Activated CD4-positive, alpha-beta memory T cell treated with anti-CD3 and anti-CD28 coated beads for 36 hours (primary cell): ENCODE data around the gene STOM. TPM values are rescaled to one million over a fixed set of nuclear protein-coding genes. Genes with fewer than 3 reads are reported as not detected.
"Not testable (repeated sequence)": the region's sequence is repeated elsewhere in the genome, so short reads cannot be mapped to it uniquely, and the experiment has no call there.

Source experiments
- CTCF ChIA-PET: fragments of 350-600 bp; sonication (Branson Sonifier 250); formaldehyde crosslinking; loops from one replicate; lab custom pipeline; 2021; ENCODE audit warnings: antibody characterized with exemption, inconsistent platforms; lab: Charles Lee
- POLR2A ChIA-PET: fragments of 350-600 bp; sonication (Branson Sonifier 250); formaldehyde crosslinking; loops from one replicate; lab custom pipeline; 2021; ENCODE audit warnings: antibody characterized with exemption; lab: Charles Lee
- DNase-seq: peaks from one replicate; pipeline ENCODE4 v3.0.0-alpha.2; 2020
- H3K27ac Mint-ChIP-seq: one replicate; pipeline ENCODE4 v1.8.0; 2021; ENCODE audit warnings: mixed read lengths
- H3K27me3 Mint-ChIP-seq: one replicate; pipeline ENCODE4 v1.8.0; 2021; ENCODE audit warnings: mixed read lengths
- H3K36me3 Mint-ChIP-seq: one replicate; pipeline ENCODE4 v1.8.0; 2021; ENCODE audit warnings: mixed read lengths
- H3K4me1 Mint-ChIP-seq: one replicate; pipeline ENCODE4 v1.8.0; 2021; ENCODE audit warnings: low read depth, mixed read lengths
- H3K4me3 Mint-ChIP-seq: one replicate; pipeline ENCODE4 v1.8.0; 2021; ENCODE audit warnings: mild to moderate bottlenecking, mixed read lengths
- H3K9me3 Mint-ChIP-seq: one replicate; pipeline ENCODE4 v1.8.0; 2021; ENCODE audit warnings: mixed read lengths
- intact Hi-C: fragments of 100-400 bp; cut with micrococcal nuclease; formaldehyde crosslinking; loops from one replicate; pipeline ENCODE4 v1.15.1; 2023
- total RNA-seq, 2 experiments: library from RNA; stranded (reverse); gene quantifications; one replicate each; pipeline ENCODE4 v1.2.3, GENCODE V29; 2021

STOM gene
- 10 to 100 TPM; 49.8 to 51.9 TPM for total RNA-seq

DNA sequence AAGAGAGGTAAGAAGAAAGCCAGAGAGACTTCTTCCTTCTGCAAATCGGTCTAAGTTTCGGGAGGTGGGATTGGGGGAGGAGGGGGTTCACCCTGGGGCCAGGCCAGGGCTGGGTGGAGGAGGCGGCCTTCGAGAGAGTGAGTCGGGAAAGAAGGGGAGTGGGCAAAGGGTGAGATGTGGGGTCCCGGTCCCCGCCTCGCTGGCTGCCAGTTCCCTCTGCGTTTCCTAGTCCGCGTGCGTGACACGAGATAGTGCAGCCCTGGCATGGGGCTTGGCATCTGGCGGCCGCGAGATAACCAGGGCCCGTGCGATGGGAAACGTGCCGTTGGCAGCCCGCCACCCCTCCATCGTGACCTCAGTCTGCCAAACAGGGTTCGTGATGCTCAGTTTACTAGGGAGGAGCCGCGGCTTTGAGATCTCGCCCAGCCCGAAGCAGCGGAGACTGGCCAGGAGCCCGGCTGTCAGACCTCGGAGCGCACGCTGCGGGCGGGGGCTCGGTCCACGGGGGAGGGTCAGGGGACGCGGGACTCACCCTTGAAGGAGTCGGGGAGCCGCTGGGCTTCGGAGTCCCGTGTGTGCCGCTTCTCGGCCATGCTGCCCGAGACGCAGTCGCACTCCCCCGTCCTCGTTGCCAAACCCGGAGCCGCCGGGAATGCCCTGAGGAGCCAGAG, at the start of gene STOM:
TSS of gene STOM (minus strand) at position 656 of the 671 bp plus-strand sequence. CDS start at position 593, 63 bp downstream.
- POLR2A ChIA-PET: interaction anchor here (1.0 to 1.8 kb wide), 3 partner anchors 11 to 16 kb away, joined by 3 to 7 read pairs (median 6); no protein-coding TSS in a partner anchor
- intact Hi-C loops: loop anchor here (1.0 to 10.0 kb wide), 5 partner anchors 16 to 1855 kb away; partner anchors contain the start of genes CNTRL and RAB14
- Mint-ChIP-seq H3K36me3 (peaks cover 9% of the 10 kb centered on the region), H3K9me3 (no peaks in the 10 kb centered on the region), H3K4me1 (peaks cover 58% of the 10 kb centered on the region), H3K27ac (peak within 1 kb of the TSS; percentile 99), H3K4me3 (peak within 1 kb of the TSS; percentile 93), H3K27me3 (no peaks in the 10 kb centered on the region)
- CTCF ChIA-PET: interaction anchor here (0.7 to 1.4 kb wide), 6 partner anchors 11 to 156 kb away, joined by 3 to 12 read pairs (median 4); no protein-coding TSS in a partner anchor
- peak; percentile 79 for DNase-seq

DNA sequence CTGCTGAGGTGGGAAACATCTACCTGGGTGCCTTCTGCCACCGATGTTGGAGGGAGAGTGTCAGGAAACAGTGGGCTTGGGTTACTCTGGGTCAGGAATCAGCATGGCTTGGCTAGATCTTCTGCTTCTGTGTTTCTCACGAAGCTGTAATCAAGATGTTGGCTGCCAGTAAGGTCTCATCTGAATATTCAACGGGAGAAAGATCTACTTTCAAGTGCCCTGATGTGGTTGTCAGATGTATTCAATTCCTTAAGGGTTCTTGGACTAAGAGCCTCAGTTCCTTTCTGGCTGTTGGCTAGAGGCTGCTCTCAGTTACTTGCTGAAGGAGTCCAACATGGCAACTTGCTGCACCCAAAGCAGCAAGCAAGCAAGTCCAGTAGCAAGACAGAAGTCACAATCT, 41.9 kb upstream of the STOM start:
- Mint-ChIP-seq H3K36me3 (no peaks in the 10 kb centered on the region), H3K4me1 (no peaks in the 10 kb centered on the region), H3K9me3 (no peaks in the 10 kb centered on the region), H3K27me3 (peaks cover 1% of the 10 kb centered on the region), H3K27ac (no peak overlapping the region), H3K4me3 (no peak overlapping the region)
- CTCF ChIA-PET: no interaction called here
- POLR2A ChIA-PET: no interaction called here
- intact Hi-C loops: no loop called here
- DNase-seq: no peak

DNA sequence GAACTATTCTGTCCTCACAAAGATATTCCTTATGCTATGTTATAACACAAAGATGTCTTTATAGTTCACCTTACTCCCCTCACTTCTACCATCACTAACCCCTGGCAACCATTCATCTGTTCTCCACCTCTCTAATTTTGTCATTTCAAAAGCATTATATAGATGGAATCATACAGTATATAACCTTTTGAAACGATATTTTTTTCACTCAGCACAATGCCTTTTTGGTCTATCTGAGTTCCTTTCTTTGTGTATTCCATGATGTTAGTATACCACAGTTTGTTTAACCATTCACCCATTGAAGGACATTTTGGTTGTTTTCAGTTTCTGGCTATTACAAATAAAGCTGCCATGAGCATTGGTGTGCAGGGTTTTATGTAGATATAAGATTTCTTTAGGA, 35.8 kb upstream of the STOM start:
- Mint-ChIP-seq H3K36me3 (peaks cover 2% of the 10 kb centered on the region), H3K4me3 (no peak overlapping the region), H3K9me3 (peaks cover 5% of the 10 kb centered on the region), H3K4me1 (no peaks in the 10 kb centered on the region), H3K27me3 (no peaks in the 10 kb centered on the region), H3K27ac (no peak overlapping the region)
- ChIA-PET POLR2A (no interaction called here), CTCF (interaction anchor here (23.5 kb wide), 1 partner anchor 86 kb away, joined by 486 read pairs; no protein-coding TSS in a partner anchor)
- no peak for DNase-seq
- intact Hi-C loops: no loop called here

DNA sequence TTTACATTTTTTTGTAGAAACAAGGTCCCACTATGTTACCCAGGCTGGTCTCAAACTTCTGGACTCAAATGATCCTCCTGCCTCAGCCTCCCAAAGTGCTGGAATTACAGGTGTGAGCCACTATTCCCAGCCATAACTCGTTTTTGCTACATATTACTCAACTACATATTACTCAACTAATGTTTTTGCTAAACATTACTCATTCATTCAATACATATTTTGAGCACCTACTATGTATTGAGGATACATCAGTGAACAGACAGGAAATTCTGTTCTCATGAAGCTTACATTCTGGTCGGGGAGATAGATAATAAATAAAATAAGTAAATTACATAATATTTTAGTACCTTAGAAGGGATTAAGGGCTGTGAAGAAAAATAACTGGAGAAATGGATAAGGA, 34.9 kb upstream of the STOM start:
- Mint-ChIP-seq H3K4me3 (no peak overlapping the region), H3K36me3 (peaks cover 2% of the 10 kb centered on the region), H3K27ac (no peak overlapping the region), H3K27me3 (no peaks in the 10 kb centered on the region), H3K9me3 (peaks cover 5% of the 10 kb centered on the region), H3K4me1 (no peaks in the 10 kb centered on the region)
- DNase-seq: no peak
- CTCF ChIA-PET: interaction anchor here (1.0 to 23.5 kb wide), 2 partner anchors 85 to 182 kb away, joined by 3 to 486 read pairs; no protein-coding TSS in a partner anchor
- POLR2A ChIA-PET: no interaction called here
- intact Hi-C loops: loop anchor here (5.0 kb wide), 1 partner anchor 193 kb away; no protein-coding TSS in a partner anchor

DNA sequence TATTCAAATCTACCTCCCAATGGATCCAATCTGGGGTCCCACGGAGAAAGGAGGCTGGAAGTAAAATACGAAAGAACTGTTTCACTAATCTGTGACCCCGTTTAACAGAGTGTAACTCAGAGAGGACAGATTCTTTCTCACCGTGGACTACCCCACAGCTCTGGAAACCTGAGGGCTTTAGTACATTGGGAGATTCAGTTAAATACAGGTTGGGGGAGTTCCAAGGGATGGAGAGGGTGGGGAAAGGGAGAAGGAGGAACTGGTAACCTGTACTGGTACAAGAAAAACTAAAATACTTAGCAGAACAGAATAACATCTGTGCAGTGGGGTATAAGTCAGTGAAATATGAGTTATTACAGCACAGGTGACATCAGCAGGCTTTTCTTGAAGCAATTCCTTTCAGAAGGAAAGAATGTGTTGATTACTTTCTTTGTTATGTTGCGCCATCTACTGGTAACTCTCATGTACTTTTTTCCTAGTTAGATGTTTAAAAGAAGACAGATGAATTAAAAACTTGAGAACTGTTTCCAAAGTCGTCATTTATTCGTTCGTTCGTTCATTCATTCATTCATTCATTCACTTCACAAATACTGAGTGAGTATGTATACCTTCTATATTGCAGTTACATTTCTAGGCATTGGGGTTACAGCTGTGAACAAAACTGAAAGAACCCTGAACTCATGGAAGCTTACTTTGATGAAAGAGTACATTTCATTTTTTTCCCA, 30.0 kb upstream of the STOM start:
- CTCF ChIA-PET: interaction anchor here (0.6 to 23.5 kb wide), 30 partner anchors 9 to 420 kb away, joined by 3 to 486 read pairs (median 4); no protein-coding TSS in a partner anchor

GRCh38 chr9:121399126-121399882, 29.3 kb upstream of the STOM start:
- DNase-seq: no peak
- H3K4me1 Mint-ChIP-seq: no peaks in the 10 kb centered on the region
- H3K36me3 Mint-ChIP-seq: no peaks in the 10 kb centered on the region
- no peaks in the 10 kb centered on the region for H3K9me3 Mint-ChIP-seq
- ChIA-PET POLR2A (no interaction called here), CTCF (interaction anchor here (0.7 to 23.5 kb wide), 27 partner anchors 8 to 186 kb away, joined by 3 to 486 read pairs (median 4); no protein-coding TSS in a partner anchor)
- H3K27me3 Mint-ChIP-seq: peaks cover 3% of the 10 kb centered on the region
- intact Hi-C loops: no loop called here
- H3K4me3 Mint-ChIP-seq: no peak overlapping the region
- no peak overlapping the region for H3K27ac Mint-ChIP-seq

More for the DNA sequence above, 30.0 kb upstream of the STOM start:
- H3K27ac Mint-ChIP-seq: no peak overlapping the region
- no peak for DNase-seq
- H3K27me3 Mint-ChIP-seq: peaks cover 3% of the 10 kb centered on the region
- POLR2A ChIA-PET: interaction anchor here (0.7 kb wide), 1 partner anchor 189 kb away, joined by 3 read pairs; no protein-coding TSS in a partner anchor
- H3K9me3 Mint-ChIP-seq: no peaks in the 10 kb centered on the region
- no peaks in the 10 kb centered on the region for H3K4me1 Mint-ChIP-seq
- H3K36me3 Mint-ChIP-seq: no peaks in the 10 kb centered on the region
- no peak overlapping the region for H3K4me3 Mint-ChIP-seq
- intact Hi-C loops: loop anchor here (1.0 to 5.0 kb wide), 3 partner anchors 23 to 188 kb away; no protein-coding TSS in a partner anchor

DNA sequence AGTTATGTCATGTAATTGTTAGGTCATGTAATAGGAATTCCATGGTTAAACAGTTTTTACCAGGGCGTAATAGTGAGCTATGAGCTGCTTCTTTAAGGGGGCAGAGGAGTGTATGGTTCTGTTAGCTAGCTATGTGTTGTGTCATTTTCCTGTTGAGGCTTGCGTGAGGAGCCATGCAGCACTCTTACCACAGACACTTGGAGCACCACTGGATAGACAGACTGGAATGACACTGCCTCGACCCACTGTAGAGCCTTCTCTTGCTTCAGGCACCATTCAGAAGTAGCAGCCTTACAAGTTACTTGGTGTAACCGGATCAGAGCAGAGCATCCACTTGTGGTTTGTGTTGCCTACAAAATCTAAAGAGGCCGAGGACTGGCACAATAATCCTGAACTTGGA, 28.3 kb upstream of the STOM start:
- no peak for DNase-seq
- no peaks in the 10 kb centered on the region for H3K36me3 Mint-ChIP-seq
- ChIA-PET CTCF (interaction anchor here (0.8 to 23.5 kb wide), 6 partner anchors 45 to 185 kb away, joined by 3 to 486 read pairs (median 4); no protein-coding TSS in a partner anchor), POLR2A (no interaction called here)
- H3K27me3 Mint-ChIP-seq: peaks cover 3% of the 10 kb centered on the region
- no peak overlapping the region for H3K27ac Mint-ChIP-seq
- no peaks in the 10 kb centered on the region for H3K9me3 Mint-ChIP-seq
- intact Hi-C loops: no loop called here
- H3K4me3 Mint-ChIP-seq: no peak overlapping the region
- H3K4me1 Mint-ChIP-seq: peaks cover 3% of the 10 kb centered on the region

DNA sequence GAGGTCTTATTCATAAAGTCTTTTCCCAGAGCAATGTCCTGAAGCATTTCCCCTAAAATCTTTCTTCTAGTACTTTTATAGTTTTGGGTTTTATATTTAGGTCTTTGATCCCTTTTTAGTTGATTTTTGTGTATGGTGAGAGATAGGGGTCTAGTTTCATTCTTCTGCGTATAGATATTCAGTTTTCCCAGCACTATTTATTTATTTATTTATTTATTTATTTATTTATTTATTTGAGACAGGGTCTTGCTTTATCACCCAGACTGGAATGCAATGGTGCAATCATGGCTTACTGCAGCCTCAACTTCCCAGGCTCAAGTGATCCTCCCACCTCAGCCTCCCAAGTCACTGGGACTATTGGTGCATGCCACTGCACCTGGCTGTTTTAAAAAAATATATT, 27.2 kb upstream of the STOM start:
- H3K27me3 Mint-ChIP-seq, POLR2A ChIA-PET, H3K27ac Mint-ChIP-seq, intact Hi-C loops, H3K4me3 Mint-ChIP-seq, H3K9me3 Mint-ChIP-seq, H3K36me3 Mint-ChIP-seq, H3K4me1 Mint-ChIP-seq, DNase-seq: not testable (repeated sequence)
- CTCF ChIA-PET: interaction anchor here (0.8 to 23.5 kb wide), 5 partner anchors 44 to 184 kb away, joined by 3 to 486 read pairs (median 4); no protein-coding TSS in a partner anchor

DNA sequence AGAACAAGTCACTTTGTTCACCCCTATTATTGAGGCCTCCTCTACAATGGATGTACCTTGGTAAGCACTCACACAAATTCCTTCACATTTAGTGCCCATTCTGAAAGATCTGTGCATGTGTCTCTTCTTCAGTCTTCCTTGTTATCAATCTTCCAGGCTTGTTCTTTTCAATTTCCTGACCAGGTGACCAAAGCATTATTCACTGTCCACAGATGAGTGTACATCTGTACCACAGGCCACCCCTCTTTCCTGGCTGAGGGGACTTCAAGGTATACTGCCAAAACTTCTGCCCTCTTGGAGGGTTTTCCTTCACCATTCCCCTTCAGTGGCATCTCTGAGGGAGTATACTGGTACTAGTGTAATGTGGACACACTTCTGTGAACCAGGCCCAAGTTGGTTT, 25.5 kb upstream of the STOM start:
- Mint-ChIP-seq H3K4me1 (peaks cover 7% of the 10 kb centered on the region), H3K36me3 (no peaks in the 10 kb centered on the region), H3K27ac (no peak overlapping the region), H3K9me3 (no peaks in the 10 kb centered on the region), H3K27me3 (peaks cover 5% of the 10 kb centered on the region), H3K4me3 (no peak overlapping the region)
- intact Hi-C loops: no loop called here
- POLR2A ChIA-PET: no interaction called here
- DNase-seq: no peak
- CTCF ChIA-PET: interaction anchor here (23.5 kb wide), 1 partner anchor 76 kb away, joined by 486 read pairs; no protein-coding TSS in a partner anchor

- no peak for DNase-seq
- ChIA-PET POLR2A (no interaction called here), CTCF (interaction anchor here (0.8 to 23.5 kb wide), 2 partner anchors 75 to 116 kb away, joined by 3 to 486 read pairs; no protein-coding TSS in a partner anchor)
- Mint-ChIP-seq H3K4me1 (peaks cover 7% of the 10 kb centered on the region), H3K36me3 (no peaks in the 10 kb centered on the region), H3K27me3 (peaks cover 5% of the 10 kb centered on the region), H3K9me3 (no peaks in the 10 kb centered on the region), H3K27ac (no peak overlapping the region), H3K4me3 (no peak overlapping the region)
- intact Hi-C loops: no loop called here
Observed at GRCh38 chr9:121394292-121394691, 24.2 kb upstream of the STOM start.

DNA sequence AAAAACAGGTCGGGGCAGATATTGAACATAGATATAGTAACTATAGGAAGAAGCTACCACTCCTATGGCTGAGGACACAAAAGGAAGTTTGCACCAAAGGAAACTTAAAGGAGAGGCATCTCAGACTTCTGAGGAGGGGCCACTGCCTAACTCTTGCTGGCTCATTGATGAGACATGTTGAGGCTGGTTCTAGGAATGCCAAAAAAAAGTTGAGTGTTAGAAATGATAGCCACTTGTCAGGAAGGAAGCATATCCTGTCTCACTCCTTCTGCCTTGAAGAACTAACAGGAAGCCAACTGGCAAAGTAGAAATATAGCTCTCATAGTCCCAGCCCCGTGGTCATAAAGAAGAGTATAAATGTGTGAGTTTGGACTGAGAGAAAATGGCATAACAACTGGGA, 23.3 kb upstream of the STOM start:
- Mint-ChIP-seq H3K27me3 (peaks cover 4% of the 10 kb centered on the region), H3K36me3 (no peaks in the 10 kb centered on the region), H3K27ac (no peak overlapping the region), H3K9me3 (no peaks in the 10 kb centered on the region), H3K4me3 (no peak overlapping the region), H3K4me1 (peaks cover 7% of the 10 kb centered on the region)
- intact Hi-C loops: no loop called here
- no peak for DNase-seq
- CTCF ChIA-PET: interaction anchor here (23.5 kb wide), 1 partner anchor 74 kb away, joined by 486 read pairs; no protein-coding TSS in a partner anchor
- POLR2A ChIA-PET: interaction anchor here (0.6 kb wide), 1 partner anchor 185 kb away, joined by 3 read pairs; no protein-coding TSS in a partner anchor
